KOPT-K1 (cell line): ENCODE measurements around the gene NEGR1.

Experiments used
- H3K27ac ChIP-seq: fragments of 200-600 bp; sonication (generic); 2 replicates; pipeline ENCODE4 v1.5.1; 2016; ENCODE audit warnings: antibody characterized with exemption, mild to moderate bottlenecking, low read depth, low read length; ENCODE audit not compliant: poor library complexity, severe bottlenecking
- H3K36me3 ChIP-seq: fragments of 200-600 bp; sonication (generic); 2 replicates; pipeline ENCODE4 v1.5.1; 2017; ENCODE audit warnings: antibody characterized with exemption, mild to moderate bottlenecking, low read length, moderate library complexity; ENCODE audit not compliant: insufficient read depth
- H3K9me3 ChIP-seq: fragments of 200-600 bp; sonication (generic); 2 replicates; pipeline ENCODE4 v1.5.1; 2017; ENCODE audit warnings: antibody characterized with exemption, low read length, mild to moderate bottlenecking; ENCODE audit not compliant: insufficient read depth, poor library complexity, severe bottlenecking

Gene NEGR1

GRCh38 chr1:72282271-72283021 is at the start of gene NEGR1:
Gene NEGR1, minus strand, starts transcription at chr1:72282539.
- Histone ChIP-seq H3K27ac (peak within 1 kb of the TSS; percentile 15), H3K36me3 (no peaks in the 10 kb centered on the region), H3K9me3 (no peaks in the 10 kb centered on the region)

DNA sequence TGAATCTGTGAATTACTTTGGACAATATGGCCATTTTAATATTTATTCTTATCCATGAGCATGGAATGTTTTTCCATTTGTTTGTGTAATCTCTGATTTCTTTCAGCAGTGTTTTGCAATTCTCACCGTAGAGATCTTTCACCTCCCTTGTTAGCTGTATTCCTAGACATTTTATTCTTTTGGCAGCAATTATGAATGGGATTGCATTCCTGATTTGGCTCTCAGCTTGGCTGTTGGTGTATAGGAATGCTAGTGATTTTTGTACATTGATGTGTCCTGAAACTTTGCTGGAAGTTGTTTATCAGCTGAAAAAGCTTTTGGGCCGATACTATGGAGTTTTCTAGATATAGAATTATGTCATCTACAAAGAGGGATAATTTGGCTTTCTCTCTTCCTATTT is 44.2 kb upstream of the NEGR1 start:
- H3K9me3 ChIP-seq = no peaks in the 10 kb centered on the region

GRCh38 chr1:72324451-72324850 is 42.1 kb upstream of the NEGR1 start:
- H3K9me3 ChIP-seq = no peaks in the 10 kb centered on the region
- no peak overlapping the region for H3K27ac ChIP-seq
- H3K36me3 ChIP-seq = no peaks in the 10 kb centered on the region

More for the DNA sequence above, 44.2 kb upstream of the NEGR1 start:
- Histone ChIP-seq H3K36me3 (no peaks in the 10 kb centered on the region), H3K27ac (no peak overlapping the region)

- Histone ChIP-seq H3K9me3 (no peaks in the 10 kb centered on the region), H3K27ac (no peak overlapping the region), H3K36me3 (no peaks in the 10 kb centered on the region)
These were observed 40.6 kb upstream of the NEGR1 start for GRCh38 chr1:72322910-72323309.

DNA sequence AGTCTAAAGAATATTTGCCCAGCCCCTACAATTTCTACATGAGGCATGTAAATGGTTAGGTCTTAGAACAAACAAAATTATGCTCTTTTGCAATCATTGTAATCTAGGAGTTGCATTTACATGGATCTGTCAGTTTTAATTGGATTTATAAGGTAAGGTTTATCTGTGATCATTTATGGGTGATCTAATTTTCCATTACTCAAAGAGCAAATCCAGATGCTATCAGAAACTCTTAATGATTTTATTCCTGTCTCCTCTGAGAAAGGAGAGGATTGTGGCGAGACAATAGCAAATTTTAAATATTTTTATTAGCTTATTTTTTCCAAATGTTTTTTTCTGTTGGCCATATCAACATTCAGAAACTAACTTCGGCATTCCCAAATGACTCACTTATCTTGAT is 14.2 kb upstream of the NEGR1 start:
- H3K27ac ChIP-seq = no peak overlapping the region
- H3K36me3 ChIP-seq = no peaks in the 10 kb centered on the region
- no peaks in the 10 kb centered on the region for H3K9me3 ChIP-seq

GRCh38 chr1:72288886-72289285 is 6.5 kb upstream of the NEGR1 start:
- Histone ChIP-seq H3K9me3 (no peaks in the 10 kb centered on the region), H3K27ac (no peak overlapping the region), H3K36me3 (no peaks in the 10 kb centered on the region)

DNA sequence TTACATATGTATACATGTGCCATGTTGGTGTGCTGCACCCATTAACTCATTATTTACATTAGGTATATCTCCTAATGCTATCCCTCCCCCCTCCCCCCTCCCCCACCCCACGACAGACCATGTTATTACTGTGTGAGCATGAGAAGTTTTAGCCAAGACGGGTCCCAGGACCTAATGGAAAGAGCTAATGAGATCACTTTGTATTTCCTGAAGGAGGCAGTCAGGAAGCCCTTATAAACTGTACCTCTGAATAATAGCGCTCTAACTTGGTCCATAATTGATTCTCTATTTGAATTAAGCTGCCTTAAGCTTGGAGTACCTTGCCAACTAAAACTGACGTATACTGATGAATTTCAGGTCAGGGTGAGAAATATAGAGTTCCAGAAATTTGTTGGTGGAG is 4.1 kb upstream of the NEGR1 start:
- Histone ChIP-seq H3K9me3 (no peaks in the 10 kb centered on the region), H3K36me3 (no peaks in the 10 kb centered on the region), H3K27ac (no peak overlapping the region)

- Histone ChIP-seq H3K27ac (no peak overlapping the region), H3K9me3 (no peaks in the 10 kb centered on the region), H3K36me3 (no peaks in the 10 kb centered on the region)
These were observed 2.7 kb upstream of the NEGR1 start for GRCh38 chr1:72285074-72285425.

DNA sequence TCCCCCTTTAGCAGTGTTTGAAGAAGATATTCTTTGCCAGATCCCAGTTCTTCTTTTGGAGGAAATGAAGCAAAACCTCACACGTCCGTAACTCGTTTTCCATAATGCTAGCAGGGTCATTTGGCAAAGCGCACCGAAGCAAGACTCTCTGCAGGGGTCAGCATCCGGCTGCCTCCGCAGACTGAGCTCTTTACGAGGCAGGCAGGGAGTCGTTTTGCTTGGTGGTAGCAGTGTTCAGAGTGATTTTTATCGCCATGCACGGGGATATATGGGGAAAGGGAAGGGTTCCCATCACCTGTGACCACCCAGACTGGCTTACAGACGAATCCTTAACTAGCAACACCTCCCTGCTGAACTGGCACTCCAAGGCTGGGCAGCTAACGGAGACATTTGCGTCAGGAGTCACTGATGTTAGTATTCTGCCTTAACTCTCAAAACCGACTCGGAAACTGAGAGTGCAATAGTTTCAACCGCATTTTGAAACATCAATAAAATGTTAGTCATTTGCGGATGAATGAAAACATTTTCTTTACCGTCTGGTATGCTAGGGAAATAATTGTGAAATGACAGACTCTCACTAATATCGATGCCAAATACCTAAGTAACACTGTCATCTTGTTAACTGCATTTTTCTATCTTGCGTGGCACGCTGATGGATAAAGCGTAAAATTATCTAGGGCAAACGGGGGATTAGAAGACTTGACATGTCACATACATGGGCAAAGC is 2.2 kb upstream of the NEGR1 start:
- Histone ChIP-seq H3K9me3 (no peaks in the 10 kb centered on the region), H3K27ac (no peak overlapping the region), H3K36me3 (no peaks in the 10 kb centered on the region)

GRCh38 chr1:72284084-72284347 is 1.7 kb upstream of the NEGR1 start:
- Histone ChIP-seq H3K9me3 (no peaks in the 10 kb centered on the region), H3K36me3 (no peaks in the 10 kb centered on the region)

GRCh38 chr1:72283307-72284083 is 1.2 kb upstream of the NEGR1 start:
- Histone ChIP-seq H3K9me3 (no peaks in the 10 kb centered on the region), H3K27ac (peak overlapping the region; percentile 15), H3K36me3 (no peaks in the 10 kb centered on the region)

More at GRCh38 chr1:72284084-72284347, 1.7 kb upstream of the NEGR1 start:
- no peak overlapping the region for H3K27ac ChIP-seq

DNA sequence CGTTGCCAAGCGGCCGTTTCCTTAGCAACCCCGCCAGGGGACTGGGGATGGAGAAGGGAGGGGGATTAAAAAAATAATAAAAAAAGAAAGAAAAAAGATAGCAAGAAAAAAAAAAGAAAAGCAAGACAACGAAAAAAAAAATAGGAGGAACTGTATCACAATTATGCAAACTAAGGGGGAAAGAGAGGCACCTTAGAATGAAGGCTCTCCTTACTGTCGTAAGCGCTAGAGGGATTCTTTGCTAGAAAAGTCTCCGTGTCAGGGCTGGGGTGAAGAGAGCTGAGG is 625 bp upstream of the NEGR1 start:
- no peak overlapping the region for H3K27ac ChIP-seq
- no peaks in the 10 kb centered on the region for H3K36me3 ChIP-seq
- no peaks in the 10 kb centered on the region for H3K9me3 ChIP-seq

- Histone ChIP-seq H3K27ac (no peak overlapping the region), H3K9me3 (no peaks in the 10 kb centered on the region), H3K36me3 (no peaks in the 10 kb centered on the region)
These were observed 585 bp downstream of the NEGR1 start for GRCh38 chr1:72281637-72282270.

GRCh38 chr1:72281144-72281543 is 1.2 kb downstream of the NEGR1 start:
- Histone ChIP-seq H3K36me3 (no peaks in the 10 kb centered on the region), H3K27ac (no peak overlapping the region), H3K9me3 (no peaks in the 10 kb centered on the region)

DNA sequence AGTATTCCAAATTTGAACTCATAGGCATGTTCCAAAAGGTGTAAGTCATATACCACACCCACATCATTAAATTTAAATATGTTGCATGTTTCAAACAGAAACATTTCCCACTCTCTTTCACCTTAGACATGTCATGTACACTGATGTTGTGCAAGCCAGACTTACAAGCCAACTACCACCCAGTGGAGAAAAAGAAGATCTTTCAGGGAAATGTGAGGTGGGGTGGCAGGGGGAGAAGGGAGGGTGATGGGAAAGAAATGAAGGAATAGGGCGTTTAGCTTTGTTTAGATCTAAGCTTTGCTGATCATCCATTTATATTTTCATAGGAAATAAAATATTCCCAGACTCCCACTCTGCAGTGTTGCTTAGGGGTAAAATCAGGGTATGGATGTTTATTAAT is 1.6 kb downstream of the NEGR1 start:
- Histone ChIP-seq H3K9me3 (no peaks in the 10 kb centered on the region), H3K27ac (no peak overlapping the region), H3K36me3 (no peaks in the 10 kb centered on the region)
